GM23338 (cell line): Measurements from ENCODE around the gene TNNT2. TPM values are rescaled to one million over a fixed set of nuclear protein-coding genes. Genes with fewer than 3 reads are reported as not detected.

ENCODE experiments used
- ATAC-seq: fragments of 200-7000 bp; cut with Tn5 transposase; 3 replicates; pipeline ENCODE4 v1.9.1; 2020
- DNase-seq: peaks from one replicate; pipeline ENCODE4 v3.0.0-alpha.2; 2015; ENCODE audit warnings: low spot score
- H2AFZ ChIP-seq: fragments of 200-600 bp; sonication (generic); 2 replicates; pipeline ENCODE4 v1.8.0; 2016; ENCODE audit warnings: antibody characterized with exemption, mild to moderate bottlenecking, moderate library complexity
- H3F3A ChIP-seq: fragments of 200-600 bp; sonication (generic); replicated peaks from 2 replicates; pipeline ENCODE4 v1.8.0; 2017; ENCODE audit warnings: antibody characterized with exemption, mixed run types, low read depth
- H3K27ac ChIP-seq: fragments of 200-600 bp; sonication (generic); 2 replicates; pipeline ENCODE4 v1.6.1; 2016; ENCODE audit warnings: low read depth
- H3K27me3 ChIP-seq: fragments of 200-600 bp; sonication (generic); 2 replicates; pipeline ENCODE4 v1.8.0; 2016; ENCODE audit warnings: mild to moderate bottlenecking, mixed run types, moderate library complexity; ENCODE audit not compliant: insufficient read depth
- H3K36me3 ChIP-seq: fragments of 200-600 bp; sonication (generic); 2 replicates; pipeline ENCODE4 v1.8.0; 2016; ENCODE audit warnings: mild to moderate bottlenecking; ENCODE audit not compliant: insufficient read depth
- H3K4me1 ChIP-seq: fragments of 200-600 bp; sonication (generic); 2 replicates; pipeline ENCODE4 v1.8.0; 2016; ENCODE audit warnings: mild to moderate bottlenecking, moderate library complexity; ENCODE audit not compliant: insufficient read depth
- H3K4me2 ChIP-seq: fragments of 200-600 bp; sonication (generic); 2 replicates; pipeline ENCODE4 v1.7.1; 2017; ENCODE audit warnings: mixed run types
- H3K4me3 ChIP-seq: fragments of 200-600 bp; sonication (generic); 2 replicates; pipeline ENCODE4 v1.6.1; 2016; ENCODE audit warnings: mixed run types
- H3K79me2 ChIP-seq: fragments of 200-600 bp; sonication (generic); replicated peaks from 2 replicates; pipeline ENCODE4 v1.8.0; 2017; ENCODE audit warnings: mild to moderate bottlenecking; ENCODE audit not compliant: insufficient read depth
- H3K9me2 ChIP-seq: fragments of 200-600 bp; sonication (generic); 2 replicates; pipeline ENCODE4 v1.8.0; 2017; ENCODE audit not compliant: insufficient read depth
- H4K20me1 ChIP-seq: fragments of 200-600 bp; sonication (generic); replicated peaks from 2 replicates; pipeline ENCODE4 v1.8.0; 2017; ENCODE audit warnings: mild to moderate bottlenecking; ENCODE audit not compliant: insufficient read depth
- H3K27ac Mint-ChIP-seq: 2 replicates; pipeline ENCODE4 v1.8.0; 2020; ENCODE audit warnings: inconsistent platforms, mild to moderate bottlenecking, moderate library complexity, mixed read lengths
- H3K27me3 Mint-ChIP-seq: 3 replicates; pipeline ENCODE4 v1.8.0; 2022; ENCODE audit warnings: low read depth, mild to moderate bottlenecking, moderate library complexity, mixed read lengths, inconsistent platforms; ENCODE audit not compliant: insufficient read depth, poor library complexity
- H3K36me3 Mint-ChIP-seq: 3 replicates; pipeline ENCODE4 v1.8.0; 2021; ENCODE audit warnings: low read depth, mild to moderate bottlenecking, inconsistent platforms, moderate library complexity, mixed read lengths
- H3K4me1 Mint-ChIP-seq: 3 replicates; pipeline ENCODE4 v1.8.0; 2020; ENCODE audit warnings: mild to moderate bottlenecking, inconsistent platforms, mixed read lengths
- H3K4me3 Mint-ChIP-seq: 3 replicates; pipeline ENCODE4 v1.8.0; 2021; ENCODE audit warnings: moderate library complexity, mild to moderate bottlenecking, inconsistent platforms, mixed read lengths
- H3K9me3 Mint-ChIP-seq: 3 replicates; pipeline ENCODE4 v1.8.0; 2020; ENCODE audit warnings: moderate library complexity, mild to moderate bottlenecking, inconsistent platforms, mixed read lengths
- CREB1 ChIP-seq: fragments of 250-450 bp; sonication (Bioruptor Pico); IDR thresholded peaks from 2 replicates; pipeline ENCODE4 v1.5.0; 2020; ENCODE audit warnings: low read depth, mild to moderate bottlenecking, moderate library complexity
- EZH2 ChIP-seq: fragments of 200-600 bp; sonication (generic); IDR thresholded peaks from one replicate; pipeline ENCODE4 v1.8.0; 2017; ENCODE audit warnings: antibody characterized with exemption, mild to moderate bottlenecking, low read depth; ENCODE audit not compliant: unreplicated experiment
- EZH2phosphoT487 ChIP-seq: fragments of 200-600 bp; sonication (generic); IDR thresholded peaks from one replicate; pipeline ENCODE4 v1.8.1; 2018; ENCODE audit warnings: antibody characterized with exemption; ENCODE audit not compliant: unreplicated experiment
- JUNB ChIP-seq: IDR thresholded peaks from one replicate; pipeline ENCODE4 v1.6.1; 2016; ENCODE audit warnings: antibody characterized with exemption; ENCODE audit not compliant: unreplicated experiment
- NANOG ChIP-seq: IDR thresholded peaks from 2 replicates; pipeline ENCODE4 v1.6.1; 2016; ENCODE audit warnings: antibody characterized with exemption, borderline replicate concordance
- POLR2AphosphoS5 ChIP-seq: IDR thresholded peaks from 2 replicates; pipeline ENCODE4 v1.6.1; 2016; ENCODE audit warnings: antibody characterized with exemption, low read depth
- STAT1 ChIP-seq: IDR thresholded peaks from one replicate; pipeline ENCODE4 v1.6.1; 2016; ENCODE audit warnings: antibody characterized with exemption; ENCODE audit not compliant: unreplicated experiment
- ZNF114 ChIP-seq: fragments of 250-450 bp; sonication (Bioruptor Pico); IDR thresholded peaks from 2 replicates; pipeline ENCODE4 v1.5.0; 2020; ENCODE audit warnings: mild to moderate bottlenecking, moderate library complexity
- ZNF331 ChIP-seq: fragments of 250-450 bp; sonication (Bioruptor Pico); IDR thresholded peaks from 2 replicates; pipeline ENCODE4 v1.5.0; 2020; ENCODE audit warnings: low read depth, mild to moderate bottlenecking, moderate library complexity
- polyA plus RNA-seq: library from polyadenylated mRNA; unstranded; fragments of >200 nt; fragmentation: Nextera tagmentation; extraction: Ambion mirVana; gene quantifications from 2 replicates; pipeline ENCODE4 v1.2.1, GENCODE V29; 2016
- total RNA-seq: library from RNA; depleted of rRNA; stranded (reverse); fragments of >200 nt; shearing (Covaris generic); gene quantifications from 2 replicates; pipeline ENCODE4 v1.2.3, GENCODE V29; 2014
- TF ChIP-seq, protein P1 (sequence below): fragments of 250-450 bp; sonication (Bioruptor Pico); IDR thresholded peaks from 2 replicates; pipeline ENCODE4 v1.5.0; 2020; ENCODE audit warnings: mild to moderate bottlenecking, moderate library complexity
- TF ChIP-seq, protein P2 (sequence below): IDR thresholded peaks from 2 replicates; pipeline ENCODE4 v1.6.1; 2016; ENCODE audit warnings: antibody characterized with exemption
- TF ChIP-seq, protein P3 (sequence below), 2 experiments: fragments of 200-600 bp in 1 of 2; sonication (generic) in 1 of 2; conservative IDR thresholded peaks; 2 replicates each; pipeline versions ENCODE4 v1.5.1 to v1.6.1; 2016 to 2017; ENCODE audit warnings: antibody characterized with exemption in 2 of 2, low read depth in 2 of 2, mild to moderate bottlenecking in 2 of 2, moderate library complexity in 1 of 2
- TF ChIP-seq, protein P4 (sequence below): IDR thresholded peaks from one replicate; pipeline ENCODE4 v1.6.1; 2018; ENCODE audit warnings: antibody characterized with exemption; ENCODE audit not compliant: unreplicated experiment

TNNT2 gene
- total and polyA plus RNA-seq, 2 experiments from 2014 or later: 7.5 to 19.1 TPM

- H3K27ac Mint-ChIP-seq: no peak overlapping the region
- no peaks in the 10 kb centered on the region for H3K36me3 Mint-ChIP-seq
- H4K20me1 ChIP-seq: no peaks in the 10 kb centered on the region
- H3K4me1 ChIP-seq: no peaks in the 10 kb centered on the region
- DNase-seq: no peak
- H3K4me2 ChIP-seq: no peak overlapping the region
- no peaks in the 10 kb centered on the region for H3K79me2 ChIP-seq
- ATAC-seq: no peak
- no peak overlapping the region for H3K4me3 ChIP-seq
- no peaks in the 10 kb centered on the region for H3K36me3 ChIP-seq
- no peak overlapping the region for H2AFZ ChIP-seq
- 0 out of 2 replicates have a peak, but pooled peaks cover 6% of the 10 kb centered on the region for H3K9me2 ChIP-seq
- H3K9me3 Mint-ChIP-seq: no peaks in the 10 kb centered on the region
- H3F3A ChIP-seq: no peaks in the 10 kb centered on the region
- H3K4me3 Mint-ChIP-seq: no peak overlapping the region
- H3K4me1 Mint-ChIP-seq: peaks cover 2% of the 10 kb centered on the region; the same call in 2 of the 3 replicates
- peaks cover 8% of the 10 kb centered on the region for H3K27me3 Mint-ChIP-seq
- TF ChIP-seq JUNB (no peak), POLR2AphosphoS5 (no peak), EZH2 (no peak), CREB1 (CRISPR knock-in tag) (no peak), NANOG (no peak), STAT1 (no peak), ZNF114 (CRISPR knock-in tag) (no peak), EZH2phosphoT487 (no peak), ZNF331 (CRISPR knock-in tag) (no peak)
- TF ChIP-seq, protein P1, sequence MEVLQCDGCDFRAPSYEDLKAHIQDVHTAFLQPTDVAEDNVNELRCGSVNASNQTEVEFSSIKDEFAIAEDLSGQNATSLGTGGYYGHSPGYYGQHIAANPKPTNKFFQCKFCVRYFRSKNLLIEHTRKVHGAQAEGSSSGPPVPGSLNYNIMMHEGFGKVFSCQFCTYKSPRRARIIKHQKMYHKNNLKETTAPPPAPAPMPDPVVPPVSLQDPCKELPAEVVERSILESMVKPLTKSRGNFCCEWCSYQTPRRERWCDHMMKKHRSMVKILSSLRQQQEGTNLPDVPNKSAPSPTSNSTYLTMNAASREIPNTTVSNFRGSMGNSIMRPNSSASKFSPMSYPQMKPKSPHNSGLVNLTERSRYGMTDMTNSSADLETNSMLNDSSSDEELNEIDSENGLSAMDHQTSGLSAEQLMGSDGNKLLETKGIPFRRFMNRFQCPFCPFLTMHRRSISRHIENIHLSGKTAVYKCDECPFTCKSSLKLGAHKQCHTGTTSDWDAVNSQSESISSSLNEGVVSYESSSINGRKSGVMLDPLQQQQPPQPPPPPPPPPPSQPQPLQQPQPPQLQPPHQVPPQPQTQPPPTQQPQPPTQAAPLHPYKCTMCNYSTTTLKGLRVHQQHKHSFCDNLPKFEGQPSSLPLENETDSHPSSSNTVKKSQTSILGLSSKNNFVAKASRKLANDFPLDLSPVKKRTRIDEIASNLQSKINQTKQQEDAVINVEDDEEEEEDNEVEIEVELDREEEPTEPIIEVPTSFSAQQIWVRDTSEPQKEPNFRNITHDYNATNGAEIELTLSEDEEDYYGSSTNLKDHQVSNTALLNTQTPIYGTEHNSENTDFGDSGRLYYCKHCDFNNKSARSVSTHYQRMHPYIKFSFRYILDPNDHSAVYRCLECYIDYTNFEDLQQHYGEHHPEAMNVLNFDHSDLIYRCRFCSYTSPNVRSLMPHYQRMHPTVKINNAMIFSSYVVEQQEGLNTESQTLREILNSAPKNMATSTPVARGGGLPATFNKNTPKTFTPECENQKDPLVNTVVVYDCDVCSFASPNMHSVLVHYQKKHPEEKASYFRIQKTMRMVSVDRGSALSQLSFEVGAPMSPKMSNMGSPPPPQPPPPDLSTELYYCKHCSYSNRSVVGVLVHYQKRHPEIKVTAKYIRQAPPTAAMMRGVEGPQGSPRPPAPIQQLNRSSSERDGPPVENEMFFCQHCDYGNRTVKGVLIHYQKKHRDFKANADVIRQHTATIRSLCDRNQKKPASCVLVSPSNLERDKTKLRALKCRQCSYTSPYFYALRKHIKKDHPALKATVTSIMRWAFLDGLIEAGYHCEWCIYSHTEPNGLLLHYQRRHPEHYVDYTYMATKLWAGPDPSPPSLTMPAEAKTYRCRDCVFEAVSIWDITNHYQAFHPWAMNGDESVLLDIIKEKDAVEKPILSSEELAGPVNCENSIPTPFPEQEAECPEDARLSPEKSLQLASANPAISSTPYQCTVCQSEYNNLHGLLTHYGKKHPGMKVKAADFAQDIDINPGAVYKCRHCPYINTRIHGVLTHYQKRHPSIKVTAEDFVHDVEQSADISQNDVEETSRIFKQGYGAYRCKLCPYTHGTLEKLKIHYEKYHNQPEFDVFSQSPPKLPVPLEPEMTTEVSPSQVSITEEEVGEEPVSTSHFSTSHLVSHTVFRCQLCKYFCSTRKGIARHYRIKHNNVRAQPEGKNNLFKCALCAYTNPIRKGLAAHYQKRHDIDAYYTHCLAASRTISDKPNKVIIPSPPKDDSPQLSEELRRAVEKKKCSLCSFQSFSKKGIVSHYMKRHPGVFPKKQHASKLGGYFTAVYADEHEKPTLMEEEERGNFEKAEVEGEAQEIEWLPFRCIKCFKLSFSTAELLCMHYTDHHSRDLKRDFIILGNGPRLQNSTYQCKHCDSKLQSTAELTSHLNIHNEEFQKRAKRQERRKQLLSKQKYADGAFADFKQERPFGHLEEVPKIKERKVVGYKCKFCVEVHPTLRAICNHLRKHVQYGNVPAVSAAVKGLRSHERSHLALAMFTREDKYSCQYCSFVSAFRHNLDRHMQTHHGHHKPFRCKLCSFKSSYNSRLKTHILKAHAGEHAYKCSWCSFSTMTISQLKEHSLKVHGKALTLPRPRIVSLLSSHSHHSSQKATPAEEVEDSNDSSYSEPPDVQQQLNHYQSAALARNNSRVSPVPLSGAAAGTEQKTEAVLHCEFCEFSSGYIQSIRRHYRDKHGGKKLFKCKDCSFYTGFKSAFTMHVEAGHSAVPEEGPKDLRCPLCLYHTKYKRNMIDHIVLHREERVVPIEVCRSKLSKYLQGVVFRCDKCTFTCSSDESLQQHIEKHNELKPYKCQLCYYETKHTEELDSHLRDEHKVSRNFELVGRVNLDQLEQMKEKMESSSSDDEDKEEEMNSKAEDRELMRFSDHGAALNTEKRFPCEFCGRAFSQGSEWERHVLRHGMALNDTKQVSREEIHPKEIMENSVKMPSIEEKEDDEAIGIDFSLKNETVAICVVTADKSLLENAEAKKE (CRISPR knock-in tag): no peak
- TF ChIP-seq, protein P2, sequence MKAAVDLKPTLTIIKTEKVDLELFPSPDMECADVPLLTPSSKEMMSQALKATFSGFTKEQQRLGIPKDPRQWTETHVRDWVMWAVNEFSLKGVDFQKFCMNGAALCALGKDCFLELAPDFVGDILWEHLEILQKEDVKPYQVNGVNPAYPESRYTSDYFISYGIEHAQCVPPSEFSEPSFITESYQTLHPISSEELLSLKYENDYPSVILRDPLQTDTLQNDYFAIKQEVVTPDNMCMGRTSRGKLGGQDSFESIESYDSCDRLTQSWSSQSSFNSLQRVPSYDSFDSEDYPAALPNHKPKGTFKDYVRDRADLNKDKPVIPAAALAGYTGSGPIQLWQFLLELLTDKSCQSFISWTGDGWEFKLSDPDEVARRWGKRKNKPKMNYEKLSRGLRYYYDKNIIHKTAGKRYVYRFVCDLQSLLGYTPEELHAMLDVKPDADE: no peak
- TF ChIP-seq, protein P3, sequence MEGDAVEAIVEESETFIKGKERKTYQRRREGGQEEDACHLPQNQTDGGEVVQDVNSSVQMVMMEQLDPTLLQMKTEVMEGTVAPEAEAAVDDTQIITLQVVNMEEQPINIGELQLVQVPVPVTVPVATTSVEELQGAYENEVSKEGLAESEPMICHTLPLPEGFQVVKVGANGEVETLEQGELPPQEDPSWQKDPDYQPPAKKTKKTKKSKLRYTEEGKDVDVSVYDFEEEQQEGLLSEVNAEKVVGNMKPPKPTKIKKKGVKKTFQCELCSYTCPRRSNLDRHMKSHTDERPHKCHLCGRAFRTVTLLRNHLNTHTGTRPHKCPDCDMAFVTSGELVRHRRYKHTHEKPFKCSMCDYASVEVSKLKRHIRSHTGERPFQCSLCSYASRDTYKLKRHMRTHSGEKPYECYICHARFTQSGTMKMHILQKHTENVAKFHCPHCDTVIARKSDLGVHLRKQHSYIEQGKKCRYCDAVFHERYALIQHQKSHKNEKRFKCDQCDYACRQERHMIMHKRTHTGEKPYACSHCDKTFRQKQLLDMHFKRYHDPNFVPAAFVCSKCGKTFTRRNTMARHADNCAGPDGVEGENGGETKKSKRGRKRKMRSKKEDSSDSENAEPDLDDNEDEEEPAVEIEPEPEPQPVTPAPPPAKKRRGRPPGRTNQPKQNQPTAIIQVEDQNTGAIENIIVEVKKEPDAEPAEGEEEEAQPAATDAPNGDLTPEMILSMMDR (conservative IDR thresholded peaks at IDR 0.05; ENCODE audit: low read depth in 2 of 2): no peak
- TF ChIP-seq, protein P4, sequence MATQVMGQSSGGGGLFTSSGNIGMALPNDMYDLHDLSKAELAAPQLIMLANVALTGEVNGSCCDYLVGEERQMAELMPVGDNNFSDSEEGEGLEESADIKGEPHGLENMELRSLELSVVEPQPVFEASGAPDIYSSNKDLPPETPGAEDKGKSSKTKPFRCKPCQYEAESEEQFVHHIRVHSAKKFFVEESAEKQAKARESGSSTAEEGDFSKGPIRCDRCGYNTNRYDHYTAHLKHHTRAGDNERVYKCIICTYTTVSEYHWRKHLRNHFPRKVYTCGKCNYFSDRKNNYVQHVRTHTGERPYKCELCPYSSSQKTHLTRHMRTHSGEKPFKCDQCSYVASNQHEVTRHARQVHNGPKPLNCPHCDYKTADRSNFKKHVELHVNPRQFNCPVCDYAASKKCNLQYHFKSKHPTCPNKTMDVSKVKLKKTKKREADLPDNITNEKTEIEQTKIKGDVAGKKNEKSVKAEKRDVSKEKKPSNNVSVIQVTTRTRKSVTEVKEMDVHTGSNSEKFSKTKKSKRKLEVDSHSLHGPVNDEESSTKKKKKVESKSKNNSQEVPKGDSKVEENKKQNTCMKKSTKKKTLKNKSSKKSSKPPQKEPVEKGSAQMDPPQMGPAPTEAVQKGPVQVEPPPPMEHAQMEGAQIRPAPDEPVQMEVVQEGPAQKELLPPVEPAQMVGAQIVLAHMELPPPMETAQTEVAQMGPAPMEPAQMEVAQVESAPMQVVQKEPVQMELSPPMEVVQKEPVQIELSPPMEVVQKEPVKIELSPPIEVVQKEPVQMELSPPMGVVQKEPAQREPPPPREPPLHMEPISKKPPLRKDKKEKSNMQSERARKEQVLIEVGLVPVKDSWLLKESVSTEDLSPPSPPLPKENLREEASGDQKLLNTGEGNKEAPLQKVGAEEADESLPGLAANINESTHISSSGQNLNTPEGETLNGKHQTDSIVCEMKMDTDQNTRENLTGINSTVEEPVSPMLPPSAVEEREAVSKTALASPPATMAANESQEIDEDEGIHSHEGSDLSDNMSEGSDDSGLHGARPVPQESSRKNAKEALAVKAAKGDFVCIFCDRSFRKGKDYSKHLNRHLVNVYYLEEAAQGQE: no peak
- H3K27me3 ChIP-seq: no peaks in the 10 kb centered on the region
- no peak overlapping the region for H3K27ac ChIP-seq
Measured at GRCh38 chr1:201318504-201319340, 58.8 kb downstream of the TNNT2 start.
